ENCODE results near the gene EEF2K. TPM values are rescaled to one million over a fixed set of nuclear protein-coding genes. Genes with fewer than 3 reads are reported as not detected.
"Not testable (repeated sequence)": the region's sequence is repeated elsewhere in the genome, so short reads cannot be mapped to it uniquely, and the experiment has no call there.

The EEF2K gene
- total and polyA plus RNA-seq, 5 donors from 2014 or later, result 2.7 to 20.1 (median 3.6) TPM

DNA sequence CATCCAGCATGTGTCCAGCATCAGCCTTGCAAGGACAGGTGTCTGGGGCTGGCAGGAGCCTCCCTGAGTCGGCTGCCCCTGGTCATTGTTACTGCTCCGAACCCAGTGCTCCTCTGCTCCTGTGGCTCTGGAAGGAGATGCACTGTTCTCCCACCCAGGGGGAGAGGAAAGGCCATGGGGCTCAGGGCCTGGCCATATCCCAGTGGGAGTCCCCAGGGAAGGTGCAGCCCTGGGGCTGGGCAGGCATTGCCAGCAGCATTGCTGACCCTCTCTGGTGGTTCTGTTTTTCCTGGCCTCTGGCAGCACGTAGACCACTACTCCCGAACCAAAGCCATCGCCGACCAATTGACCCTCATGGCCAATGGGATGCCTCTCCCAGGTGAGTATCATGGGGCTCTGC lies 34.1 kb upstream of the EEF2K start:
- Histone ChIP-seq H3K27ac (ENCODE audit: insufficient read depth, low read length, poor library complexity, severe bottlenecking) (no peak overlapping the region), H3K4me3 (ENCODE audit: low read depth, low read length) (no peak overlapping the region), H3K9me3 (ENCODE audit: control insufficient read depth in 2 of 2, low read length in 2 of 2) (no peaks in the 10 kb centered on the region), H3K27me3 (ENCODE audit: control insufficient read depth, insufficient read depth, low read length) (no peaks in the 10 kb centered on the region), H3K4me1 (ENCODE audit: control insufficient read depth, insufficient read depth, low read length, poor library complexity, severe bottlenecking) (no peaks in the 10 kb centered on the region), H3K36me3 (ENCODE audit: control insufficient read depth, insufficient read depth, low read length) (no peaks in the 10 kb centered on the region)
- Mint-ChIP-seq H3K9me3 (no peaks in the 10 kb centered on the region), H3K36me3 (no peaks in the 10 kb centered on the region), H3K27me3 (no peaks in the 10 kb centered on the region), H3K27ac (no peak overlapping the region), H3K4me1 (peaks cover 0 to 3% (median 0%) of the 10 kb centered on the region in 4 donors), H3K4me3 (no peak overlapping the region)
- no peak for DNase-seq
- ATAC-seq (ENCODE audit: low read depth in 2 of 2), result no peak

DNA sequence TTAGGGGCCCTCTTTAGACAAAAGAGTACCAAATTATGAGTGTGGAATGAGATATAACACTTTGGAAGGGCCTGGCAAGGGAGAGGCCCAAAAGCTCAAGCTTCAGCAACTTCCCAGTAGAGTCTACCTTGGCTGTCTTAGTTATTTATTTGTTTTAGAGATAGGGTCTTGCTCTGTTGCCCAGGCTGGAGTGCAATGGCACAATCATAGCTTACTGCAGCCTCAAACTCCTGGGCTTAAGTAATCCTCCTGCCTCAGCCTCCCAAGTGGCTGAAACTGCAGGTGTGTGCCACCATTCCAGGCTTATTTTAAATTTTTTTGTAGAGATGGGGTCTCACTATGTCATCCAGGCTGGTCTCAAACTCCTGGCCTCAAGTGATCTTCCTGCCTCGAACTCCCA lies 33.4 kb upstream of the EEF2K start:
- H3K27ac ChIP-seq (ENCODE audit: insufficient read depth, low read length, poor library complexity, severe bottlenecking); H3K4me1 Mint-ChIP-seq; H3K27me3 Mint-ChIP-seq; H3K27me3 ChIP-seq (ENCODE audit: control insufficient read depth, insufficient read depth, low read length); H3K4me1 ChIP-seq (ENCODE audit: control insufficient read depth, insufficient read depth, low read length, poor library complexity, severe bottlenecking); DNase-seq; H3K4me3 ChIP-seq (ENCODE audit: low read depth, low read length); H3K9me3 ChIP-seq (ENCODE audit: control insufficient read depth in 2 of 2, low read length in 2 of 2); H3K27ac Mint-ChIP-seq; ATAC-seq (ENCODE audit: low read depth in 2 of 2); H3K36me3 ChIP-seq (ENCODE audit: control insufficient read depth, insufficient read depth, low read length); H3K4me3 Mint-ChIP-seq; H3K36me3 Mint-ChIP-seq; H3K9me3 Mint-ChIP-seq: not testable (repeated sequence)

GRCh38 chr16:22174642-22175041 lies 31.4 kb upstream of the EEF2K start:
- no peak for DNase-seq
- peaks cover 0 to 3% (median 0%) of the 10 kb centered on the region in 4 donors for H3K4me1 Mint-ChIP-seq
- no peaks in the 10 kb centered on the region for H3K9me3 Mint-ChIP-seq
- Histone ChIP-seq H3K36me3 (ENCODE audit: control insufficient read depth, insufficient read depth, low read length) (no peaks in the 10 kb centered on the region), H3K4me3 (ENCODE audit: low read depth, low read length) (no peak overlapping the region), H3K27me3 (ENCODE audit: control insufficient read depth, insufficient read depth, low read length) (no peaks in the 10 kb centered on the region), H3K9me3 (ENCODE audit: control insufficient read depth in 2 of 2, low read length in 2 of 2) (no peaks in the 10 kb centered on the region), H3K4me1 (ENCODE audit: control insufficient read depth, insufficient read depth, low read length, poor library complexity, severe bottlenecking) (no peaks in the 10 kb centered on the region), H3K27ac (ENCODE audit: insufficient read depth, low read length, poor library complexity, severe bottlenecking) (no peak overlapping the region)
- no peaks in the 10 kb centered on the region for H3K27me3 Mint-ChIP-seq
- H3K36me3 Mint-ChIP-seq, result no peaks in the 10 kb centered on the region
- no peak overlapping the region for H3K27ac Mint-ChIP-seq
- no peak overlapping the region for H3K4me3 Mint-ChIP-seq
- ATAC-seq (ENCODE audit: low read depth in 2 of 2), result no peak

GRCh38 chr16:22177968-22178930 lies 27.8 kb upstream of the EEF2K start:
- no peaks in the 10 kb centered on the region for H3K27me3 ChIP-seq (ENCODE audit: control insufficient read depth, insufficient read depth, low read length)
- Mint-ChIP-seq H3K27ac (no peak overlapping the region), H3K36me3 (peaks cover 9% of the 10 kb centered on the region), H3K9me3 (no peaks in the 10 kb centered on the region), H3K4me3 (no peak overlapping the region), H3K4me1 (peaks cover 0 to 3% (median 0%) of the 10 kb centered on the region in 4 donors), H3K27me3 (peaks cover 5% of the 10 kb centered on the region)
- no peaks in the 10 kb centered on the region for H3K4me1 ChIP-seq (ENCODE audit: control insufficient read depth, insufficient read depth, low read length, poor library complexity, severe bottlenecking)
- H3K9me3 ChIP-seq (ENCODE audit: control insufficient read depth in 2 of 2, low read length in 2 of 2), result no peaks in the 10 kb centered on the region
- H3K4me3 ChIP-seq (ENCODE audit: low read depth, low read length), result no peak overlapping the region
- DNase-seq (no peak), ATAC-seq (ENCODE audit: low read depth in 2 of 2) (no peak)
- H3K36me3 ChIP-seq (ENCODE audit: control insufficient read depth, insufficient read depth, low read length), result no peaks in the 10 kb centered on the region
- H3K27ac ChIP-seq (ENCODE audit: insufficient read depth, low read length, poor library complexity, severe bottlenecking), result no peak overlapping the region

GRCh38 chr16:22181426-22181825 lies 24.7 kb upstream of the EEF2K start:
- H3K4me3 Mint-ChIP-seq, result no peak overlapping the region
- H3K4me1 Mint-ChIP-seq, result no peaks in the 10 kb centered on the region
- H3K27me3 ChIP-seq (ENCODE audit: control insufficient read depth, insufficient read depth, low read length), result no peaks in the 10 kb centered on the region
- peaks cover 5% of the 10 kb centered on the region for H3K27me3 Mint-ChIP-seq
- no peaks in the 10 kb centered on the region for H3K9me3 ChIP-seq (ENCODE audit: control insufficient read depth in 2 of 2, low read length in 2 of 2)
- H3K9me3 Mint-ChIP-seq, result no peaks in the 10 kb centered on the region
- no peaks in the 10 kb centered on the region for H3K36me3 ChIP-seq (ENCODE audit: control insufficient read depth, insufficient read depth, low read length)
- ATAC-seq (ENCODE audit: low read depth in 2 of 2), result no peak
- no peak overlapping the region for H3K27ac Mint-ChIP-seq
- no peak for DNase-seq
- H3K36me3 Mint-ChIP-seq, result peaks cover 9% of the 10 kb centered on the region
- no peaks in the 10 kb centered on the region for H3K4me1 ChIP-seq (ENCODE audit: control insufficient read depth, insufficient read depth, low read length, poor library complexity, severe bottlenecking)
- no peak overlapping the region for H3K27ac ChIP-seq (ENCODE audit: insufficient read depth, low read length, poor library complexity, severe bottlenecking)
- no peak overlapping the region for H3K4me3 ChIP-seq (ENCODE audit: low read depth, low read length)

DNA sequence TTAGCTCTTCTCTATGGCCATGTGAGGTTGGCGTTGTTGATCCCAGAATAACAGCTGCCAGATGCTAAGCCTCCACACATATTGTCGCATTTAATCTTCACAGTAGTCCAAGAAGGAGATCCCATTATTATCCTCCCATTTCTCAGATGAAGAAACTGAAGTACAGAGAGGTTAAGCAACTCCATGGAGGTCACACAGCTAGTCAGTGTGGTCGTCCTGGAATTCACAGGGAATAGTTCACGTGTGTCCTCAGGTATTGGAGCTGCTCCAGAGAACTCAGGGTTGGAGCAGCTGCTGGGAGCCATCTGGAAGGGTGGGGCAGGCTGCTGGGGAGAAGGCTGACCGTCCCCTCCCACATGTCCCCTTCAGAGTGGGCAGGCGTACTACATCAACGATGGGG lies 24.2 kb upstream of the EEF2K start:
- Mint-ChIP-seq H3K4me3 (no peak overlapping the region), H3K27me3 (peaks cover 5% of the 10 kb centered on the region), H3K4me1 (no peaks in the 10 kb centered on the region), H3K27ac (no peak overlapping the region), H3K36me3 (peaks cover 9% of the 10 kb centered on the region), H3K9me3 (no peaks in the 10 kb centered on the region)
- H3K27me3 ChIP-seq (ENCODE audit: control insufficient read depth, insufficient read depth, low read length), result no peaks in the 10 kb centered on the region
- DNase-seq (no peak), ATAC-seq (ENCODE audit: low read depth in 2 of 2) (no peak)
- H3K4me1 ChIP-seq (ENCODE audit: control insufficient read depth, insufficient read depth, low read length, poor library complexity, severe bottlenecking), result no peaks in the 10 kb centered on the region
- no peak overlapping the region for H3K27ac ChIP-seq (ENCODE audit: insufficient read depth, low read length, poor library complexity, severe bottlenecking)
- H3K9me3 ChIP-seq (ENCODE audit: control insufficient read depth in 2 of 2, low read length in 2 of 2), result no peaks in the 10 kb centered on the region
- H3K4me3 ChIP-seq (ENCODE audit: low read depth, low read length), result no peak overlapping the region
- H3K36me3 ChIP-seq (ENCODE audit: control insufficient read depth, insufficient read depth, low read length), result no peaks in the 10 kb centered on the region

DNA sequence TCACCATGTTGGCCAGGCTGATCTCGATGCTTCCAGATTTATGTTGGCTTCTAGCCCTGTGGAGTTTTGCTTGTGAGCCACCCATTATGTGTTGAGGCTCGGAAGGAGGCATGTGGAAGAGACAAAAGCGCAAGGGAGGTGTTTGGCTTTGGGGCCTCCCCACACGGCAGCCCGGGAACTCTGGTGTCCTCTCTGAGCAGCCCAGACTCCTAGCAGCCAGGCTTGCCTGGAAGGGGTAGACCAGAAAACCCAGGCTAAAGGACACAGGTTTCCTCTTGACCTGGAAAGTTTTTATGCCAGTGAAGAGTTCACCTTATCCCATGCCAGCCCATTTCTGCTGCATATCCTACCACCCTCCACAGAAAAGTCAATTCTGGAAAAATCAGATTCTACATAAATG lies 22.7 kb upstream of the EEF2K start:
- H3K4me1 ChIP-seq (ENCODE audit: control insufficient read depth, insufficient read depth, low read length, poor library complexity, severe bottlenecking), result peaks cover 6% of the 10 kb centered on the region
- DNase-seq, result no peak
- no peak overlapping the region for H3K27ac ChIP-seq (ENCODE audit: insufficient read depth, low read length, poor library complexity, severe bottlenecking)
- peaks cover 5% of the 10 kb centered on the region for H3K27me3 Mint-ChIP-seq
- ATAC-seq (ENCODE audit: low read depth in 2 of 2), result no peak
- no peaks in the 10 kb centered on the region for H3K9me3 ChIP-seq (ENCODE audit: control insufficient read depth in 2 of 2, low read length in 2 of 2)
- H3K36me3 Mint-ChIP-seq, result peaks cover 9% of the 10 kb centered on the region
- no peaks in the 10 kb centered on the region for H3K36me3 ChIP-seq (ENCODE audit: control insufficient read depth, insufficient read depth, low read length)
- H3K4me1 Mint-ChIP-seq, result peaks cover 0 to 12% (median 3%) of the 10 kb centered on the region in 4 donors
- no peak overlapping the region for H3K4me3 ChIP-seq (ENCODE audit: low read depth, low read length)
- peak overlapping the region in 1 of 3 donors; percentile 1 for H3K27ac Mint-ChIP-seq
- no peaks in the 10 kb centered on the region for H3K9me3 Mint-ChIP-seq
- H3K4me3 Mint-ChIP-seq, result no peak overlapping the region
- no peaks in the 10 kb centered on the region for H3K27me3 ChIP-seq (ENCODE audit: control insufficient read depth, insufficient read depth, low read length)

Data from CD4-positive, CD25-positive, alpha-beta regulatory T cell (primary cell).